CD14-positive monocyte (primary cell): Measurements from ENCODE around the gene CHRNA4. TPM values are rescaled to one million over a fixed set of nuclear protein-coding genes. Genes with fewer than 3 reads are reported as not detected.

Experiments used
- DNase-seq, 3 donors: peaks; one replicate each; pipeline ENCODE4 v3.0.0-alpha.2; 2011 to 2022
- H2AFZ ChIP-seq: 2 replicates; pipeline ENCODE4 v1.6.0; 2012; ENCODE audit warnings: mild to moderate bottlenecking, low read depth, low read length, inconsistent platforms; ENCODE audit not compliant: insufficient read depth, poor library complexity, severe bottlenecking
- H3K27ac ChIP-seq, 2 donors: 1 replicate in 1 of 2; 2 replicates in 1 of 2; pipeline ENCODE4 v1.5.1; 2012 to 2013; ENCODE audit warnings: low read length in 2 of 2, control low read depth in 1 of 2, inconsistent platforms in 1 of 2, low read depth in 1 of 2, mild to moderate bottlenecking in 1 of 2
- H3K27me3 ChIP-seq, 2 donors: one replicate each; pipeline versions ENCODE4 v1.6.0 to v1.6.1; 2011 to 2013; ENCODE audit warnings: low read length in 2 of 2; ENCODE audit not compliant: control insufficient read depth in 2 of 2, insufficient read depth in 2 of 2
- H3K36me3 ChIP-seq, 2 donors: replicated peaks in 1 of 2; 1 replicate in 1 of 2; 2 replicates in 1 of 2; pipeline versions ENCODE4 v1.5.1 to v1.6.1; 2012 to 2013; ENCODE audit warnings: low read length in 2 of 2, control low read depth in 1 of 2, inconsistent platforms in 1 of 2, mild to moderate bottlenecking in 1 of 2; ENCODE audit not compliant: insufficient read depth in 2 of 2, control insufficient read depth in 1 of 2
- H3K4me1 ChIP-seq, 2 donors: 1 replicate in 1 of 2; 2 replicates in 1 of 2; pipeline versions ENCODE4 v1.5.1 to v1.6.1; 2012 to 2013; ENCODE audit warnings: low read length in 2 of 2, control low read depth in 1 of 2, inconsistent platforms in 1 of 2, mild to moderate bottlenecking in 1 of 2, moderate library complexity in 1 of 2; ENCODE audit not compliant: insufficient read depth in 2 of 2, control insufficient read depth in 1 of 2
- H3K4me2 ChIP-seq: replicated peaks from 2 replicates; pipeline ENCODE3; 2012; ENCODE audit warnings: low read length, moderate library complexity, mild to moderate bottlenecking; ENCODE audit not compliant: poor library complexity, severe bottlenecking; ENCODE audit errors: extremely low read depth
- H3K4me3 ChIP-seq, 3 experiments: fragments of 200-600 bp in 1 of 3; sonication (generic) in 1 of 3; replicated peaks in 1 of 3; 1 replicate in 2 of 3; 2 replicates in 1 of 3; pipeline ENCODE4 v1.5.1; 2011 to 2013; ENCODE audit warnings: low read length in 3 of 3, mild to moderate bottlenecking in 3 of 3, control low read depth in 2 of 3, low read depth in 2 of 3, inconsistent platforms in 1 of 3, moderate library complexity in 1 of 3
- H3K79me2 ChIP-seq: 2 replicates; pipeline ENCODE4 v1.6.0; 2012; ENCODE audit warnings: mild to moderate bottlenecking, control low read depth, inconsistent platforms, low read length, moderate library complexity; ENCODE audit not compliant: insufficient read depth
- H3K9ac ChIP-seq: 2 replicates; pipeline ENCODE4 v1.6.0; 2017; ENCODE audit warnings: low read length, mild to moderate bottlenecking; ENCODE audit not compliant: insufficient read depth, poor library complexity, severe bottlenecking
- H3K9me3 ChIP-seq, 2 donors: replicated peaks in 1 of 2; 1 replicate in 1 of 2; 2 replicates in 1 of 2; pipeline versions ENCODE4 v1.5.1 to v1.6.1; 2012 to 2013; ENCODE audit warnings: low read length in 2 of 2, control low read depth in 1 of 2; ENCODE audit not compliant: control insufficient read depth in 1 of 2, insufficient read depth in 1 of 2
- H4K20me1 ChIP-seq: 2 replicates; pipeline ENCODE4 v1.6.0; 2012; ENCODE audit warnings: mild to moderate bottlenecking, low read length, control low read depth, moderate library complexity; ENCODE audit not compliant: insufficient read depth
- H3K27ac Mint-ChIP-seq, 7 donors: one replicate each; pipeline ENCODE4 v1.8.0; 2020; ENCODE audit warnings: mild to moderate bottlenecking in 7 of 7, mixed read lengths in 7 of 7, moderate library complexity in 6 of 7, inconsistent platforms in 2 of 7
- H3K27me3 Mint-ChIP-seq, 3 donors: one replicate each; pipeline ENCODE4 v1.8.0; 2021 to 2022; ENCODE audit warnings: low read depth in 3 of 3, mild to moderate bottlenecking in 3 of 3, mixed read lengths in 3 of 3, moderate library complexity in 3 of 3, inconsistent platforms in 1 of 3
- H3K36me3 Mint-ChIP-seq, 2 donors: one replicate each; pipeline ENCODE4 v1.8.0; 2020; ENCODE audit warnings: mixed read lengths in 2 of 2, inconsistent platforms in 1 of 2, mild to moderate bottlenecking in 1 of 2
- H3K4me1 Mint-ChIP-seq: one replicate; pipeline ENCODE4 v1.8.0; 2020; ENCODE audit warnings: mild to moderate bottlenecking, mixed read lengths
- H3K4me3 Mint-ChIP-seq, 2 donors: one replicate each; pipeline ENCODE4 v1.8.0; 2020; ENCODE audit warnings: mild to moderate bottlenecking in 2 of 2, mixed read lengths in 2 of 2, moderate library complexity in 1 of 2
- H3K9me3 Mint-ChIP-seq, 7 donors: one replicate each; pipeline ENCODE4 v1.8.0; 2020 to 2022; ENCODE audit warnings: mixed read lengths in 7 of 7, mild to moderate bottlenecking in 6 of 7, moderate library complexity in 6 of 7, inconsistent platforms in 2 of 7
- WGBS: methylation state at CpG from one replicate; pipeline ENCODE4 v1.1.5; 2013; ENCODE audit warnings: missing lambda C conversion rate; ENCODE audit not compliant: insufficient coverage; 5-methylcytosine and 5-hydroxymethylcytosine counted together
- intact Hi-C, 2 donors: fragments of 100-400 bp; cut with micrococcal nuclease; formaldehyde crosslinking; loops; one replicate each; pipeline versions ENCODE4 v1.15.0 to v1.15.1; 2023
- polyA plus RNA-seq, 3 donors: library from polyadenylated mRNA; depleted of rRNA in 1 of 3; unstranded in 2 of 3; stranded (reverse) in 1 of 3; fragments of 300-500 nt in 2 of 3; fragments of >200 nt in 1 of 3; fragmentation: Illumina TruSeq in 2 of 3; gene quantifications; 1 replicate in 2 of 3; 2 replicates in 1 of 3; pipeline ENCODE4 v1.2.3, GENCODE V29; 2012 to 2021
- TF ChIP-seq, protein P1 (sequence below): fragments of 200-600 bp; IDR thresholded peaks from one replicate; pipeline ENCODE4 v1.8.0; 2022; ENCODE audit warnings: antibody characterized with exemption, mild to moderate bottlenecking

CHRNA4 gene
- polyA plus RNA-seq, 3 donors = not detected

DNA sequence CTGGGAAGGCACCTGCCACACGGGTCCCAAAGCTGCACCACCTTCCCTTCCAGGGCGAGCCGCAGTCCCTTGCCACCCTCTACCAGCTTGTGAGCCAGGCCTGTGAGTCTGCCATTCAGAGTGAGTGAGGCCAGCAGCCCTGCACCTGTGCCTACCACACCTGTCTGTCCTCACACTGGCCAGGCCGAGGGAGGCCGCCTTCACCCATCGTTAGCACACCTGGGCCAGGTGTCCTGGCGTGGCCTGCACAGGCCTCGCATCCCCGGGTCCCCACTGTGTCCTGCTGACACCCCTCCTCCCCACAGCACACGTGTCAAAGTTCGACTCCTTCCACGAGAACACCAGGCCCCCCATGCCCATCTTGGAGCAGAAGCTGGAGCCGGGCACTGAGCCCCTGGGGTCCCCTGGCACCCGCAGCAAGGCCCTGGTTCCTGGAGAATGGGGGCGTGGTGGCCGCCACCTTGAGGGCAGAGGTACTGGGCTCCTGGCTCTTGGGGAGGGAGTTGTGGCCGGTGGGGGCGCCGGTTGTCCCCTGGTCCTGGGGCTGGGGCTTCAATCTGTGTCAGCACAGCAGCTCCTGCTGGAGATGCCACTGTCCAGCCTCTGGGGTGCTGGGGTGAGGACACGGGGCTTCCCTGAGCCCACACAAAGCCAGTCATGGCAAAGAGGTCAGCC is 33.0 kb downstream of the CHRNA4 start:
- H3K36me3 Mint-ChIP-seq = no peaks in the 10 kb centered on the region
- H3K27me3 Mint-ChIP-seq = peaks cover 4 to 6% (median 5%) of the 10 kb centered on the region in 3 donors
- intact Hi-C loops = no loop called here
- Histone ChIP-seq H3K4me3 (no peak overlapping the region), H3K36me3 (no peaks in the 10 kb centered on the region), H4K20me1 (no peaks in the 10 kb centered on the region), H2AFZ (no peak overlapping the region), H3K79me2 (no peaks in the 10 kb centered on the region), H3K4me1 (peaks cover 5 to 6% of the 10 kb centered on the region in 2 donors), H3K9me3 (peaks cover 11 to 23% of the 10 kb centered on the region in 2 donors), H3K9ac (no peak overlapping the region), H3K27ac (no peak overlapping the region), H3K27me3 (no peaks in the 10 kb centered on the region), H3K4me2 (no peak overlapping the region)
- no peak for DNase-seq
- peaks cover 14 to 24% (median 17%) of the 10 kb centered on the region in 7 donors for H3K9me3 Mint-ChIP-seq
- H3K4me3 Mint-ChIP-seq = no peak overlapping the region
- TF ChIP-seq, protein P1, sequence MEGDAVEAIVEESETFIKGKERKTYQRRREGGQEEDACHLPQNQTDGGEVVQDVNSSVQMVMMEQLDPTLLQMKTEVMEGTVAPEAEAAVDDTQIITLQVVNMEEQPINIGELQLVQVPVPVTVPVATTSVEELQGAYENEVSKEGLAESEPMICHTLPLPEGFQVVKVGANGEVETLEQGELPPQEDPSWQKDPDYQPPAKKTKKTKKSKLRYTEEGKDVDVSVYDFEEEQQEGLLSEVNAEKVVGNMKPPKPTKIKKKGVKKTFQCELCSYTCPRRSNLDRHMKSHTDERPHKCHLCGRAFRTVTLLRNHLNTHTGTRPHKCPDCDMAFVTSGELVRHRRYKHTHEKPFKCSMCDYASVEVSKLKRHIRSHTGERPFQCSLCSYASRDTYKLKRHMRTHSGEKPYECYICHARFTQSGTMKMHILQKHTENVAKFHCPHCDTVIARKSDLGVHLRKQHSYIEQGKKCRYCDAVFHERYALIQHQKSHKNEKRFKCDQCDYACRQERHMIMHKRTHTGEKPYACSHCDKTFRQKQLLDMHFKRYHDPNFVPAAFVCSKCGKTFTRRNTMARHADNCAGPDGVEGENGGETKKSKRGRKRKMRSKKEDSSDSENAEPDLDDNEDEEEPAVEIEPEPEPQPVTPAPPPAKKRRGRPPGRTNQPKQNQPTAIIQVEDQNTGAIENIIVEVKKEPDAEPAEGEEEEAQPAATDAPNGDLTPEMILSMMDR = no peak
- 82% methylated on average over 15 of the region's 20 CpGs for WGBS
- no peak overlapping the region for H3K27ac Mint-ChIP-seq
- peaks cover 3% of the 10 kb centered on the region for H3K4me1 Mint-ChIP-seq

DNA sequence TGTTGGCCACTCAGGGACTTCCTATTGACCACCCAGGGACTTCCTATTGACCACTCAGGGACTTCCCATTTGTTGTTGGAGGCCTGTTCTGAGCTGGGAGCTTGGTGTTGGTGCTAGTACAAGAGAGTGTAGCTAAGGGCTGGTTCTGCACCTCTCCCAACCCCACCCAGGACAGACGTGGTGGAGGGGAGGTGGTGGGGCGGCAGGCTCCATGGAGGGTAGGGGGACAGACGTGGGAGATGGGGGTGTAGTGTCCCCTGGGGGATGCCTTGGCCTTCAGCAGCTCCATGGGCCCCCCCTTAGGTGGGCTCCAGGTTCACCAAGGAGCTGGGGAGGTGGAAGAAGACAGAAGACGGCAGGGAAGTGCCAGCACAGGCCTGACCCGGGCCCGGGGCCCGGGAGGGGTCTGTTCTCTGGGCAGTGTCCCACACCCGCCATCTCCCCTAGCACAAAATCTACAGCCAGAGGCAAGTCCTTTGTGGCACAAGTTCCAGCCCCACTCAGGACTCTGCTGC is 33.9 kb downstream of the CHRNA4 start:
- DNase-seq = no peak
- WGBS = 86% methylated on average over 6 of the region's 8 CpGs

More for the DNA sequence above, 33.9 kb downstream of the CHRNA4 start:
- no peak overlapping the region for H3K4me3 Mint-ChIP-seq
- TF ChIP-seq, protein P1 = no peak
- H3K36me3 Mint-ChIP-seq = no peaks in the 10 kb centered on the region
- Histone ChIP-seq H3K79me2 (no peaks in the 10 kb centered on the region), H3K9me3 (peaks cover 11 to 20% of the 10 kb centered on the region in 2 donors), H3K4me1 (peaks cover 5 to 6% of the 10 kb centered on the region in 2 donors), H3K27me3 (peaks cover 0 to under 1% of the 10 kb centered on the region in 2 donors), H3K27ac (peak overlapping the region; percentile 27 to 73), H3K9ac (no peak overlapping the region), H3K36me3 (no peaks in the 10 kb centered on the region), H2AFZ (no peak overlapping the region), H3K4me3 (no peak overlapping the region), H3K4me2 (no peak overlapping the region), H4K20me1 (no peaks in the 10 kb centered on the region)
- intact Hi-C loops = no loop called here
- peaks cover 13 to 21% (median 15%) of the 10 kb centered on the region in 7 donors for H3K9me3 Mint-ChIP-seq
- H3K27ac Mint-ChIP-seq = peak overlapping the region in 4 of 7 donors; percentile 15 to 83 (median 79)
- H3K4me1 Mint-ChIP-seq = peaks cover 3% of the 10 kb centered on the region
- H3K27me3 Mint-ChIP-seq = peaks cover 8 to 12% (median 11%) of the 10 kb centered on the region in 3 donors
